Sigmoid colon (tissue), 4 donors: ENCODE data around the gene B3GNT5.

ENCODE experiments used
- CTCF ChIP-seq, 4 experiments: fragments of 450-650 bp in 3 of 4; fragments of 200-600 bp in 1 of 4; IDR thresholded peaks; one replicate each; pipeline ENCODE4 v1.5.1; 2016 to 2019; ENCODE audit warnings: antibody characterized with exemption in 4 of 4, mild to moderate bottlenecking in 3 of 4, moderate library complexity in 2 of 4
- EP300 ChIP-seq, 4 donors: sonication (generic); formaldehyde crosslinking; IDR thresholded peaks; one replicate each; pipeline ENCODE4 v1.6.1; 2017; ENCODE audit warnings: antibody characterized with exemption in 4 of 4
- POLR2A ChIP-seq, 2 donors: fragments of 450-650 bp; IDR thresholded peaks; one replicate each; pipeline ENCODE4 v1.6.1; 2016; ENCODE audit warnings: antibody characterized with exemption in 2 of 2, mild to moderate bottlenecking in 2 of 2, moderate library complexity in 2 of 2
- POLR2AphosphoS5 ChIP-seq, 4 donors: sonication (generic); formaldehyde crosslinking; IDR thresholded peaks; one replicate each; pipeline ENCODE4 v1.6.1; 2017; ENCODE audit warnings: antibody characterized with exemption in 4 of 4

GRCh38 chr3:183213415-183214276 is 39.4 kb upstream of the B3GNT5 start:
- TF ChIP-seq POLR2A (IDR thresholded peaks at IDR 0.05): no peak
- TF ChIP-seq CTCF (IDR thresholded peaks at IDR 0.05): no peak
- peak in 1 of 4 donors; percentile 23 for TF ChIP-seq POLR2AphosphoS5 (IDR thresholded peaks at IDR 0.05)
- TF ChIP-seq EP300 (IDR thresholded peaks at IDR 0.05): no peak
